CD4-positive, alpha-beta T cell treated with Interferon gamma for 1 hour (primary cell): ENCODE data around the gene BTBD2.

Experiments
- DNase-seq: peaks from one replicate; pipeline ENCODE4 v3.0.0-alpha.2; 2020

BTBD2 gene

DNA sequence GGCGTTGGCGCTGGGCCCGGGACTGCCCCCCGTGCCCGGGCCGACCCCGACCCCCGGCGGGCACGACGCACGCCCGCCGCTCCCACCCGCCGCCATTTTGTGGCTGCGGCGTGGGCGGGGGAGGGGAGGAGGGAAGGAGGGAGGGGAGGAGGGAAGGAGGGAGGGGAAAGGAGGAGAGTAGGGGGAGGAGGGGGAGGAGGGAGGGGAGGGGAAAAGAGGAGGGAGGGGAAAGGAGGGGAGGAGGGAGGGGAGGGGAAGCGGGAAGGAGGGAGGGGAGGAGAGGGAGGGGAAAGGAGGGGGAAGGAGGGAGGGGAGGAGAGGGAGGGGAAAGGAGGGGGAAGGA is at the start of gene BTBD2:
TSS of gene BTBD2 (minus strand) at position 107 of the 343 bp plus-strand sequence. CDS start at position 96, 11 bp downstream.
- DNase-seq: peak; percentile 38

DNA sequence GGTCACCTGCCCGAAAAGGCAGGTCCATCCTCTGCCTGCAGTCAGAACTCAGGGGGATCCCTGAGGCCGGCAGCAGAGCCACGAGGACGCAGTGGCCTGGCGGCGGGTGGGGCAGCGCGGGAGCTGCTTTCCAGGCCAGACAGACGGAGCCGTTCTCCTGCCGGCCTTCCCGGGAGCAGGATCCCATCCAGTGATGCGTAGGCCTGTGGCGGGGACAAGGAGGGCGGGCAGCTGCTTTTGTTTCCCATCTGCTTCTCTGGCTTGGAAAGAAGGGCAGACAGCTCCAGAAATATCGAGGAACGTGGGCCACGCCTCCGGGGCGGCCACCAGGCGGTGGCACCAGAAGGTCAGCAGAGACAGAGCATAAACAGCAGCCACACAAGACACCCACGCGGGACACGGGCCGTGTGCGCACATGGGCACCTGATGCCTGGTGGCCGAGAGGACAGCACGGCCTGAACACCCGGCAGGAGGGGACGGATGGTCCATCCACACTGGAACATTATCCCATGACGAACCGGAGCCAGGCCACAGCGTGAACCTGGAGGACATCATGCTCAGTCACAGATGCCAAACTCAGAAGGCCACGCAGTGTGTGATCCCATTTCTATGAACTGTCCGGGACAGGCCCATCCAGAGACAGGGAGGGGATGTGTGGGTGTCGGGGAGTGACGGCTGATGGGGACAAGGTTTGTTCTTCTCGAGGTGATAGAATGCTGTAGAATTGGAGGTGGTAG is 49.4 kb upstream of the BTBD2 start:
- DNase-seq: no peak

DNA sequence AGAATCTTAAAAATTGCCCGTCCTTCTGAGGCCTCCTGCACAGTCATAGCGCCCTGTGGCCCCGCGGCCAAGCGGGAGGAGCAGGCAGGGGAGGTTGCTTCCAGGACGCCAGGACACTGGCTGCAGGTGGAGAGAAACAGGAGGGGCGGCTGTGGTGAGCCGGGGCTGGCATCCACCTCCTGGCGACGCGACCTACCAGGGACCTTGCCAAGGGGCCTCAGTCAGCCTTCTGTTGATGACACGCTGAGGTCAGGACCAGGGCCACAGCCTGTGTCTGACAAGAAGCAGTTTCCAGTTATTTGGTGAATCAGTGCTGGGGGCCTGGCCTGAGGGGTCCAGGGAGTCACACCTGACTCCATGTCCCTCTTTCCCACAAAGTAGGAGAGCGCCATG is 48.9 kb upstream of the BTBD2 start:
- DNase-seq: no peak

DNA sequence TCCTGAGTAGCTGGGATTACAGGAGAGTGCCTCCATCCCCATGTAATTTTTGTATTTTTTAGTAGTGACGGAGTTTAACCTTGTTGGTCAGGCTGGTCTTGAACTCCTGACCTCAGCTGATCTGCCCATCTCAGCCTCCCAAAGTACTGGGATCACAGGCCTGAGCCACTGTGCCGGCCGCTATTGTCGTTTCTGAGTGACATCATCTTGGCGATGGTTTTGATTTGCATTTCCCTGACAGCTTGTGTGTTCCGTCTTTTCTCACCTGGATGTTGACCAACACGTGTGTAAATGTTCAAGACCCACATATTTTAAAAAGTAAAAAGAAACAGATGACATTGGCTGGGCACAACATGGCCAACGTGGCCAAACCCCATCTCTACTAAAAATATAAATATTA is 48.3 kb upstream of the BTBD2 start:
- DNase-seq: no peak

DNA sequence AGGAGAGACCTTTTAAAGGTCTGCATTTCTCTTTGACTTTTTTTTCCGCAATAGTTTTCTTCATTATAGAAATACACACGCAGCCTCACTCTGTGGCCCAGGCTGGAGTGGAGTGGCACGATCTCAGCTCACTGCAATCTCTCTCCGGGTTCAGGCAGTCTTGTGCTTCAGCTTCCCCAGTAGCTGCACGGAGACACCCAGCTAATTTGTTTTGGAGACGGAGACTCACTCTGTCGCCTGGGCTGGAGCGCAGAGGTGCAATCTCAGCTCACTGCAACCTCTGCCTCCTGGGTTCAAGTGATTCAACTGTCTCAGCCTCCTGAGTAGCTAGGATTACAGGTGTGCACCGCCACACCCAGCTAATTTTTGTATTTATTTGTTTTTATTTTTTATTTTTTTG is 47.3 kb upstream of the BTBD2 start:
- DNase-seq: no peak

DNA sequence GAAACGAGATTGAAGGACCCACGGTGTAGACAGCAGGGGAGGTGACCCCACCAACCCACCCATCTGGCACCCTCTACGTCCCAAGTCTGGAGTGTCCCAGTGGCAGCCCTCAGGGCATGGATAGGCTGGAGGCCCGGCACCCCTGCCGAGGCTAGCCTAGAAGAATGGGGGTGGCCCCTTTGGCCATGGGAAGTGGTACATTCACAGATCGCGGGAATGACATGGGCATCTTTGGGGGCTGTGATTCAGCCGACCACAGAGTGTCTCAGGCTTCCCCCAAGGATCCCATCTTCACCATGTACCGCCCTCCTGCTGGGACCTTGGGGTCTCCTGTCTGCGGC is 46.8 kb upstream of the BTBD2 start:
- DNase-seq: no peak

DNA sequence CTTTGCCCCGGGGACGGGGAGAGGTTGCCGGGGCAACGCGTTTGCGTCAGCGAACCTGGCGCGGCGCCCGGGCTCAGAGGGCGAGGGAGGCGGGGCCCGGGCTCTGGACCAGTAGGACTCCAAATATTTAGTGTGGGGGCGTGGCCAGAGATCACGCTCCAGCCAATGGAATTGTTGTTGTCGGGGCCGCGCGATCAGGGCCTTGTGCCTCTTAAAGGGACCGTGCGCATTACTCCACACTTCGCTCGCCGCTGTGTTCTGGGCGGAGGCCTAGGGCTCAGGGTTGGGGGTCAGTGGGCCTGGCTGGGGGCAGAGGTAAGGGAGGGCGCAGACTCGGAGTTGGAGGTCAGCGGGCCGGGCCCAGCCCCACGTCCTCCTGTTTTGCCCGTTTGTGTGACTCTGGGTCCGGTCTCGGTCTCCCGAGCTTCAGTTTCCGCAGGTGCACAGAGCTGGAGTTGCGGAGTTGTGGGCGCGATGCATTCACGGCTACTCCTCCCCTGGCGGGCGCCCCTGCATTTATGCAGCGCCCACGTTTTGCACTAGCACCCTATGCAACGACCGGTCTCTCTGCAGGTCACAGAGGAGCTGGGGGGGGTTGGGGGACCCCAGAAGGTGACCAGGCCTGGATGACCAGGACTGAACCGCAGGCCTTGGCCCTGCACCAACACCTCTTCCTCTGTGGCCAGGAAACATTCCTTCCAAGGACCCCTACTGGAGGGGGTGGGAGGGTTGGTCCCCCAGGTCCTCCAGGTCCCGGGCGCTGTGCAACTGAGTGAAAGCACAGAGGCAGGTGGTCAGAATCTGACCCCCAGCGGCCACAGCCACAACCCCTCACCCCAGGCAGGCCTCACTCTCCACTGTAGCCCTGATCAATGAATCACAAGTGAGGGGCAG is 46.2 kb upstream of the BTBD2 start:
- peak; percentile 99 for DNase-seq

DNA sequence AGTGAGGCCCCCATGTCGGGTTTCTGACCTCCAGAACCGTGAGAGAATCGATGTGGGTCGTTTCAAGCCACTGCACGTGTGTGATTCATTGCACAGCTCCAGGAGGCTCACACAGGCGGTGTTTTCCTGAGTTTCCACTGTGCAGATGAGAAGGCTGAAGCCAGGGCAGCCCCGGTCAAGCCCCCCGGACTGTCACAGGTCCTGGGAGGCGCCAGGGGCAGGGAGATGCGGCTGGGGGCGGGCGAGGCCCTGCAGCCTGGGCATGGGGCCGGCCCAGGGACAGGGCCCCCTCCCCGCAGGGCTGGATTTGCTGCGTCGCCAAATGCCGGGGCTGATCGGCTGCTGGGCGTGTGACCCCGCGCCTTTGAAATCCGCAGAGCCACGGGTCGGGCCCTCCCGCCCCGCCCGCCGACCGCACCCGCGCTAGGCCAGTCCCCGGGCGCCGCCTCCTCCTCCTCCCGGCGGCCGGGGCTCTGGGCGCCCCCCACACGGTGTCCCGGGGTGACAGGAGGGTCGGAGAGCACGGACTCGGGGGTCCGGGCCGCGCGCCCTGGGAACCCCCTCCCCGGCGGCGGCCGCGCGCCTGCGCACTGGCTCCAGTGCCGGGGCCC is 45.5 kb upstream of the BTBD2 start:
- DNase-seq: no peak

DNA sequence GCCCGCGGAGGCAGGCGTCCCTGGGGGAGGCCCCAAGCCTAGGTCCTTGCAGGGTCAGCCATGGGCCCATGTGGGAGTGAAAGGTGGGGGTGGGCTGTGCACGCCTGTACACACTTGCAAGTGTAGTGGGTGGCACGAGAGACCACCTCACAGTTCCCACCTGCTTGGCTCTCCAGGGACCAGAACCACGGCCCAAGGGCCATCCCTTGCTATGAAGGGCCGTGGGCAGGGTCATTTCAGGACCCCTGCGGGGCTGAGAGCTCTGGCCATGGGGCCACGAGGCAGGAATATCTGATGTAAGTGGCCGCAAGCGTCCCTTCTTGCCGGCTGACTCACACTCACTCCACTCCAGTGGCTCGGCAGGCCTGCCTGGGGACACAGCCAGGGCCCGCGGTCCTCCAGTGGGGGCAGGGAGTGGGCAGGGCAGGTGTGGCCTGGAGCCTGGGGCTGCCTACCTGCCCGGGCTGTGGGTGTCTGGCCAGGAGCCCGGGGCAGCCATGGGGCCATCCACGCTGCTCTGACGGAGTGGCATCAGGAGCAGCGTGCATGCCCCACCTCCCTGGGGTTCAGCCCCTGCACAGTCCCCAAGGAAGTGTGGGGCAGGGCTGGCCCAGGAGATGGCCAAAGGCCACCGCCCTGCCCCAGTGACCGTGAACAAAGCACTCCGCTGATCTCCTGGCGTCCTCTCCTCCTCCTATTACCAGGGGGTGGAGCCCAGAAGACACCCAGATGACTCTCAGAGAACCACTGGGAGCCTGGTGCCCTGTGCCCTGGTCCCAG is 44.1 kb upstream of the BTBD2 start:
- no peak for DNase-seq

DNA sequence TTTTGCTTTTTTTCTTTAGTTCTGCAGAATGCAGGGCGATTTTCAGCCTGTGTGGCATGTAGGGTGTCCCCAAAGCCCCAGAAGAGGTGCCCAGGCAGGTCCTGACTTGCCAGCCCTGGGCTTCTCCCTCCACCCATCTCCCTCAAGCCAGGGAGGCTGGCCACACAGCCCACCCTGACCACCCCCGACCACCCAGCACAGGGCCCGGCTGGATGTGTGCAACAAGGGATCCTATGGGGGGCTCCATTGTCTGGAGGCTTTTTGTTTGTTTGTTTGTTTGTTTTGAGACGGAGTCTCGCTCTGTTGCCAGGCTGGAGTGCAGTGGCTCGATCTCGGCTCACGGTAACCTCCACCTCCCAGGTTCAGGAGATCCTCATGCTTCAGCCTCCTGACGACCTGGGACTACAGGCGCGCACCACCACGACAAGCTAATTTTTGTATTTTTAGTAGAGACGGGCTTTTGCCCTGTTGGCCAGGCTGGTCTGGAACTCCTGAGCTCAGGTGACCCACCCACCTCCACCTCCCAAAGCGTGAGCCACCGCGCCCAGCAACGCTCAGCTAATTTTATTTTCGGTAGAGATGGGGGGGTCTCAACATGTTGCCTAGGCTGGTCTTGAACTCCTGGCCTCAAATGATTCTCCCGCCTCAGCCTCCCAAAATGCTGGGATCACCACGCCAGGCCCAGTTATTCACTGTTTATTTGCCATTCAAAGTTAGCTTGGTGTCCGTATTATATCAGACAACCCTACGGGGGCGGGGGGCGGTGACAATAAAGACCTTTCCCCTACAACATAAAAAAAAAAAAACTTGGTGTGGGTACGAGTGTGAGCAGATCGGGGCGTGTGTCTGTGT is 43.3 kb upstream of the BTBD2 start:
- no peak for DNase-seq

DNA sequence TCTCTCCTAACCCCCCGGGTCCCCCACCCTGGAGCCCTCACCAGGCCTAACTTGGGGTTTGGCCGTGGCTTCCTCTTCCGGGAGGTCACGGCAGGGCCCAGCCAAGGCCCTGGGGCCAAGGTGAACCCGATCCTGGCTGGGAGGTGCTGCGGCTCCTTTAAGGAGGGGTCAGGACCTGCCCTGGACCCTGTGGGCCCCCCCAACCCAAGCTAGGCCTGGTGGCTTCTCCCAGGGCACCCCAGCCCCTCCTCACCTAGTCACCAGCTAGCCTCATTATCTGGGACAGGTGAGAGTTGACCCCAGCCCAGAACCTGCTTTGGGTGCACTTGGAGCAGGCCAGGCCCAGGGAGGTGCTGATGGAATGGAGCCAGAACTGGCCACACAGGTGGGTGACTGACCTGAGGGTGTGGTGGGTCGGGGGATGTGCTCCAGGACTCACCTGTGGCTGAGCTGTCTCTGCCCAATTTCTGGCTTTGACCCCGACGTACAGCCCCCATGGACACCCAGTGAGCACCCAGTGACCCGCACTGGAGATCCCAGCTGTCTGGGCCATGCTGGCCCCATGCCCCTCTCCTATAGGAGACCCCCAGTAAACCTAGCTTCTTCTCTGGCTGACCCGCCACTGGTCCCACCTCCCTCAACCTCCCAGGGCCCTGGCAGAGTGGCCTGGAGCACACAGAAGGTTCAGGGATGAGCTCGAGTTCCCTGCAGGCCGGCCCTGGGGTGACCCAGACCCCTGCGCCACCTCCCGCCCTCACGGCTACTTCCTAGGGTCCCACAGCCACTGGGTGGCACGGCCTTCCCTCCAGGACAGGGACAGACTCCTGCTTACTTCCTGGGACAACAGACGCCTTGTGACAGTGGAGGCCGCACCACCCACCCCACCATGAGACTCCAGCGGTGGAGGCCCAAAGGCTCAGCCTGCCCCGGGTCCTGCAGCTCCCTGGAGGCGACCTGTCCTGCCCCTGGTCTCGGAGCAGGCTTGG is 42.3 kb upstream of the BTBD2 start:
- DNase-seq: no peak

DNA sequence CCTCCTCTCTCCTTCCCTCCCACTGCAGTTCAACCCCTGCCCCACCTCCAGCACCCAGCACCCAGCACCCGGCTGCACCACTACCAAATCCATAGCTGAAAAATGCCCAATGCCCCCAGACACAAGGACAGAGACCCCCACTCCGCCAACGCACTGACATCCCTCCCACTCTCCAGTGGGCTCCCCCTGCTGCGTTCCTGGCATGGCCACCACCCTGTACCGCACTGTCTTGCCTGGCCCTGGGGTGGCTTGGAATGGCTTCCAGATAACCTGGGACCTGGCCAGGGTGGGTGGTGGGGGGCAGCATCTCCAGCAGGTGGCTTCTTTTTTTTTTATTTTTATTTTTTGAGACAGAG is 41.3 kb upstream of the BTBD2 start:
- no peak for DNase-seq

DNA sequence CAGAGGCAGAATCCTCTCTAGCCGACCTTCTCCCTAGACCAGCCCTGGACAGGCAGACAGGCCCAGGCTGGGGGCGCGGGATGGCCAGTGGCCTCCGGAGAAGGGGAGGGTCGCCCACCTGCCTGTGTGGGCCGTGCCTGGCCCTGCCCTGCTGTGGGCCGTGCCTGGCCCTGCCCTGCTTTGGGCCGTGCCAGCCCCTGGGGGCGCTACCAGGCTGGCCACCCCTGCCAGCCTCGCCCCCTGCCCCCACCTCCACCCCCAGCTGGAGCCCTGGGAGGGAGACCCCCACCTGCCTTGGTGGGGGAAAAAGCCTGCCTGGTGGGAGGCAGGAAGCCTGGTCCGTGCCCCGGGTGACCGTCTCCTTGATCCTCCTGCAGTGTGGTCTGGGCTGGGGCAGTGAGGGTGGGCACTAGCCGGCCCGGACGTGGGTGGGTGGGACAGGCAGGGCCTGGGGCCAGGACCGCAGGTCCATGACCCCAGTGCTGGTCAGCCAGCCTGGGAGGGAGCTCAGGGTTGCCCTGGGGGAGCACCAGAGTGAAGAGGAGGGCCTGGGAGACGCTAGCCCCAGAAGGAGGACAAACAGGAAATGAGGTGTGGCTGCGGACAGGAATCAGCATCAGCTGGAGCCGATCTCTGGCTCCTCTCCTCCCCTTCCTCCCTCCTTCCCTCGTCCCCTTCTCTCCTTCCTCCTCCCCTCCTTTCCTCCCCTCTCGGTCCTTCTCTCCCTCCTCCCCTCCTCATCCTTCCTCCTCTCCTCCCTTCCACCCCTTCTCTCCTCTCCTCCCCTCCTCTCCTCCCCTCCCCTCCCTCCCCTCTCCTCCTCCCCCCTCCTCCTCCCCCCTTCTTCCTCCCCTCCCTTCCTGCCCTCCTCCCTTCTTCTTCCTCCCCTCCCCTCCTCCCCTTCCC is 40.7 kb upstream of the BTBD2 start:
- DNase-seq: no peak

DNA sequence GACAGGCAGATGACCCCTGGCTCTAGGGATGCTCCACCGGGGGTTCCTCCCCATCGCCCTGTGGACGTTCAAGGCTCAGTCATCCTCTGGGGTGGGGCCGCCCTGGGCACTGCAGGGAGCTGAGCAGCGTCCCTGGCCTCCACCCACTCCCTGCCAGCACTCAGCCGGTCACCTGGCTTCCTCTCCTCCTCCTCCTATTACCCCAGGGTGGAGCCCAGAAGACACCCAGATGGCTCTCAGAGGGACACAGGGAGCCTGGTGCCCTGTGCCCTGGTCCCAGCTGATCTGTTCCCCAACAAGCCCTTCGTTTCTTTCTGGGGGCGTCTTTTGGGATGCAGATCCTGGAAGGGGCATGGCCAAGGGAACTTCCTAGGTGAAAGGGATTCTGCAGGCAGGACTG is 39.2 kb upstream of the BTBD2 start:
- DNase-seq: no peak

DNA sequence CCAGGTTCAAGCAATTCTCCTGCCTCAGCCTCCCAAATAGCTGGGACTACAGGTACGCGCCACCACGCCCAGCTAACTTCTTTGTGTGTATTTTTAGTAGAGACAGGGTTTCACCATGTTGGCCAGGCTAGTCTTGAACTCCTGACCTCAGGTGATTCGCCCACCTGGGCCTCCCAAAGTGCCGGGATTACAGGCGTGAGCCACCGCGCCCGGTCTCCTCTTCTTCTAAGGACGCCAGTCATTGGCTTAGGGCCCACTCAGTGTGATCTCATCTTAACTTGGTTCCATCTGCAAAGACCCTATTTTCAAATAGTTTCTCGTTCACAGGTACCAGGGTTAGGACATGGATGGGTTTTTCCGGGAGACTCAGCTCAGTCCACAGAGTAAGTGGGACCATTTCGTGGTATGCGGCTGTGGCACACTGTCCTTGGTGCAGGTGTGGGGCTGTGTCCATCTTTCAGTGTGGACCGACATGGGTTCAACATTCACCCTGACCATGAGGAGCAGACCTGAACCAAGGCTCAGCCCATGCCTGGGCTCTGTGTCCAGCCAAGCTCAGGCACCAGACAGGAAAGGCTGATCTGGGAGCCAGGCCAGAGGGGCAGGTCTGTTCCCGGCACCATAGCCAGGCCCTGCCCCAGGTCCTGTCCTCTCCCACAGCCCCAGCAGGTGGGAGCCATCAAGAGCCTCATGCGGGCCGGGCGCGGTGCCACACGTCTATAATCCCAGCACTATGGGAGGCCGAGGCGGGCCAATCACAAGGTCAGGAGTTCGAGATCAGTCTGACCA is 38.3 kb upstream of the BTBD2 start:
- no peak for DNase-seq

DNA sequence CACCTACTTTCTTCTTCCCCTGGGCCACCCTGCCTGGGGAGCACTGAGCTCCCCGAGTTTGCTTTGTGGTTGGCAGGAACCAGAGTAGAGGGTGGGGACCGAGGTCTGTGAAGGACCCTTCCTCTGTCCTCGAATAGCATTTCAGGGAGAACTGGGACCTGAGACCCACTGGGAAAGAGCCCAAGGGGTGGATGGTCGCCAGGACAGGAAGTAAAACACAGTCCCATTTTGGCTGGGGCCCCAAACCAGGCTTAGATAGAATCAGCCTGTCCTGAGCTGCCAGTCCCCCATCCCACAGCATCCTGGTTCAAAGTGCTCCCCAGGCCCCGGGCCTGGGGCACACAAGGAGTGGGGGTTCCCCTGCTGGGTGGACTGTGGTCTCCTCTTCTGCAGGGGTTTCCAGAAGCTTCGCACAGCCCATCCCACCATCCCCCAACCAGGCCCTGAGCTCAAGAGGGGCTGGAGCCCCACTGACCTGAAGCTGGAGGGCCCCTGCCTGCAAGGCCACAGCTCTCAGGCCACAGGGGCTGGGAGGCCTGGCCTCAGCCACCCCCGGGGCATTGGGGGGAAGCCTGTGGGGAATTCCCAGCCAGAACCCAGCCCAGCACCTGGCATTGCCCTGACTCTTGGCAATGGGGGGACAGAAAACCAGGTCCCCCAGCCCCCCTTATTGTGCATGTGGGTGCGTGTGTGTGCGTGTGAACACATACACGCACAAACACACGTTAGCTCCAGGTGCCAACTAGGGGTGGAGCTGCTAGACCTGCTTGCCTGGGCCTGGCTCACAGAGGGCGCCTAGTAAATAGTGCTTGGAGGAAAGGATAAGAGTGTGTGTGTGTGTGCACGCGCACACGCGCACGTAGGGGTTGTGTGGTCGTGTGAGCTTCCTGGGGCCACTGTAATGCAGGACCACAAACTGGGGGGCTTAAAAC is 36.5 kb upstream of the BTBD2 start:
- DNase-seq: peak; percentile 82

DNA sequence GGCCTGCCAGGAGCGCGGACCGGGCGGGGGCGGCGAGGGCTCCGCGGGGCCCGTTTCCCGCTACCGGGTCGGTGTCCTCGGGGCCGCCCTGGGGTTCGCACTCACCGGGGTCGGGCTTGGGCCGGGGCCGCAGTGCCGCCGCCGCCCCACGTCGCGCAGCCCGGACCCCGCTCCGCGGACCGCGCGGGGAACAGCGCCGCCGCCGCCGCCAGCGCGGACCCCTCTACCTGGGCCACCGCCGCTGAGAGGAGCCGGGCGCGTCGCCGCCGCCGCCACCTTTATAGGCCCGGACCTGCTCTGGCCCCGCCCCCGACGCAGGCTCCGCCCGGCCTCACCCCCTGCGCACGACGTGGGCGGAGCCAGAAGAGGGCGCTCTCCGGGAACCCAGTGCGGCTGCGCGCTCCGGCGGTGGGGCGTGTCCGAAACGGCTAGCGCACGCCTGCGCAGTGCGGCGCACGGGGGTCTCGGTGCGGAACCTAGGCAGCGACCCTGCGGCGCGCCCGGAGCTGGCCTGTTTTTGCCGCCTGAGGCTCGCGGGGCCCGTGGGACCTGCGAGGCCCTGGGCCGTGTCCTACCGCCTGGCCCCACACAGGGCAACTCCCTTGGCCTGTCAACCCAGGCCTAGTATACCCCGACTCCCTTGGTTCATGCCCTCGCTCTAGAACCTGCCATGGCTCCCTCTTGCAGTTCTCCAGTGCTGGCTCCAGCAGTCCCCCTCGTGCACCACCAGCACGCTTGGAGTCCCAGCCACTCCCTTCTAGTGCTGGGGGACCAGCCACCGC is 35.7 kb upstream of the BTBD2 start, which contains the start of gene MKNK2:
TSS of gene MKNK2 (minus strand) at position 254 of the 782 bp plus-strand sequence. CDS start 393 bp downstream, outside the sequence.
- DNase-seq: peak; percentile 87
